ENCODE measurements around the gene PNMT. TPM values are rescaled to one million over a fixed set of nuclear protein-coding genes. Genes with fewer than 3 reads are reported as not detected.

PNMT gene
- total RNA-seq, 4 donors from 2014 or later, result 1.4 to 28.1 (median 1.8) TPM

DNA sequence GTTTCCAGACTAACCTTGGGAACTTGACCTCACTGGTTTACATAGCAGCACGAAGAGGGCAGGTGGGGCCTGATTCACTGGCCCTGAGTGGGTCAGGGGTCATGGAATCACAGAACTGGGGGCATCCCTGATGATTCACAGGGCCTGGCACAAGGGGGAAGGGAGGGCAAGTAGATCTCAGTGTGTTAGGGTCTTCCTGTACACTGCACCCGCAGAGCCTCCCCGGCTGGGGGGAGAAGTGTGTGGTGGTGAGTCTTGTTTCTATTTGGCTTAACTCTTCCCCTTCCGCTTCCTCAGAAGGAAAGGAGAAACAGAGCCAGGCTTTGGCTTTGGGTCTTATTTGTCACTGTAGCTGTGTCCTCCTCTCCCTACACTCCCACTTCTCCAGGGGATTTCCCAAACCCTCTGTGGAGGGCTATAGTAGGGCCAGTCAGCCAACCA, 27.6 kb upstream of the PNMT start:
- no peaks in the 10 kb centered on the region for H3K9me3 ChIP-seq
- peaks cover 0 to 62% (median 16%) of the 10 kb centered on the region in 4 donors for H3K4me1 ChIP-seq
- no peaks in the 10 kb centered on the region for H3K27me3 ChIP-seq
- H3K27ac ChIP-seq, result no peak overlapping the region
- H3K36me3 ChIP-seq, result no peaks in the 10 kb centered on the region
- H3K4me3 ChIP-seq, result no peak overlapping the region
- TF ChIP-seq CTCF (IDR thresholded peaks at IDR 0.05) (no peak), POLR2A (IDR thresholded peaks at IDR 0.05) (no peak)
- no peak for DNase-seq

GRCh38 chr17:39641097-39641496, 27.2 kb upstream of the PNMT start:
- no peak for DNase-seq
- Histone ChIP-seq H3K36me3 (no peaks in the 10 kb centered on the region), H3K27me3 (no peaks in the 10 kb centered on the region), H3K9me3 (no peaks in the 10 kb centered on the region), H3K4me1 (peaks cover 0 to 62% (median 16%) of the 10 kb centered on the region in 4 donors), H3K4me3 (no peak overlapping the region), H3K27ac (no peak overlapping the region)
- TF ChIP-seq POLR2A (IDR thresholded peaks at IDR 0.05) (no peak), CTCF (IDR thresholded peaks at IDR 0.05) (no peak)

DNA sequence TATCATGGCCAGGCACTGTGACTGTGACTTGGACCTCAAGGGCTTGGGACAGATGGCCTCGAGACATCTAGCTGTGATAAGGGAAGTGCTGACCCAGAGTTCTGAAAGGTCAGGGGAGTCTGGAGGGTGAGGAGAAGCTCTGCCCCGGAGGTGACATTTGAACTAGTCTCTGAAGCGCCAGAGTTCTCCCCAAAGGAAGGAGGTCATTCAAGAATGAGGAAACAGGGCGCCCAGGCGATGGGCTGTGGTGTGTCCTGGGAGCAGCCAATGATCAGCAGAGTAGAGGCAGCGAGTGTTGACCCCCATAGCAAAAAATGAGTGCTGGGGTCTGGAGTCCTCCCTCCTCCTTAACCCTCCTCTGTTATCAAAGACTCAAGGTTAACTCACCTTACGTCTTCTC, 26.4 kb upstream of the PNMT start:
- no peak for TF ChIP-seq CTCF (IDR thresholded peaks at IDR 0.05)
- no peak for TF ChIP-seq POLR2A (IDR thresholded peaks at IDR 0.05)
- Histone ChIP-seq H3K4me1 (peaks cover 0 to 55% (median 10%) of the 10 kb centered on the region in 4 donors), H3K27me3 (no peaks in the 10 kb centered on the region), H3K27ac (no peak overlapping the region), H3K36me3 (no peaks in the 10 kb centered on the region), H3K4me3 (no peak overlapping the region), H3K9me3 (no peaks in the 10 kb centered on the region)
- DNase-seq, result no peak

- no peak overlapping the region for H3K27ac ChIP-seq
- TF ChIP-seq POLR2A (IDR thresholded peaks at IDR 0.05), result no peak
- no peak overlapping the region for H3K4me3 ChIP-seq
- H3K4me1 ChIP-seq, result peaks cover 0 to 55% (median 10%) of the 10 kb centered on the region in 4 donors
- DNase-seq, result no peak
- H3K36me3 ChIP-seq, result no peaks in the 10 kb centered on the region
- H3K9me3 ChIP-seq, result no peaks in the 10 kb centered on the region
- no peaks in the 10 kb centered on the region for H3K27me3 ChIP-seq
Measured at GRCh38 chr17:39642291-39643074, 25.8 kb upstream of the PNMT start.

- no peak overlapping the region for H3K4me3 ChIP-seq
- H3K36me3 ChIP-seq, result no peaks in the 10 kb centered on the region
- no peaks in the 10 kb centered on the region for H3K9me3 ChIP-seq
- DNase-seq, result no peak
- no peak overlapping the region for H3K27ac ChIP-seq
- no peak for TF ChIP-seq CTCF (IDR thresholded peaks at IDR 0.05)
- TF ChIP-seq POLR2A (IDR thresholded peaks at IDR 0.05), result no peak
- H3K27me3 ChIP-seq, result no peaks in the 10 kb centered on the region
- H3K4me1 ChIP-seq, result peaks cover 0 to 49% (median 5%) of the 10 kb centered on the region in 4 donors
Measured at GRCh38 chr17:39643271-39643670, 25.0 kb upstream of the PNMT start.

- Histone ChIP-seq H3K9me3 (no peaks in the 10 kb centered on the region), H3K27ac (no peak overlapping the region), H3K36me3 (no peaks in the 10 kb centered on the region), H3K4me1 (peaks cover 0 to 31% (median 6%) of the 10 kb centered on the region in 4 donors), H3K4me3 (no peak overlapping the region), H3K27me3 (no peaks in the 10 kb centered on the region)
- DNase-seq, result no peak
- TF ChIP-seq POLR2A (IDR thresholded peaks at IDR 0.05) (no peak), CTCF (IDR thresholded peaks at IDR 0.05) (no peak)
Measured at GRCh38 chr17:39647256-39647655, 21.0 kb upstream of the PNMT start.
